H1 (cell line): Measurements from ENCODE around the gene IFNK. TPM values are rescaled to one million over a fixed set of nuclear protein-coding genes. Genes with fewer than 3 reads are reported as not detected.

Experiments used
- polyA plus RNA-seq, 7 experiments: library from polyadenylated mRNA; depleted of rRNA in 3 of 7; stranded (reverse) in 5 of 7; unstranded in 2 of 7; fragments of >200 nt in 5 of 7; fragments of 200-250 nt in 2 of 7; gene quantifications; 1 replicate in 5 of 7; 2 replicates in 1 of 7; 4 replicates in 1 of 7; pipeline versions ENCODE4 v1.2.1 to v1.2.3, GENCODE V29; 2011 to 2013; ENCODE audit warnings: missing spikeins in 2 of 7, mixed read lengths in 2 of 7
- total RNA-seq: library from RNA; stranded (reverse); fragmentation: NEBNext Ultra II Directional; extraction: Animal tissue kit (Norgen Biotek cat#: 25700); gene quantifications from 2 replicates; pipeline ENCODE4 v1.2.1, GENCODE V29; 2021
- TF ChIP-seq, protein P1 (sequence below): IDR thresholded peaks from 2 replicates; pipeline ENCODE4 v1.6.1; 2011; ENCODE audit warnings: low read depth, mild to moderate bottlenecking, low read length; ENCODE audit not compliant: insufficient read depth

Gene IFNK
- total and polyA plus RNA-seq, 2 of the 8 experiments (the other 6 are each of a cell fraction or from before 2014, with no cell fraction given): not detected

DNA sequence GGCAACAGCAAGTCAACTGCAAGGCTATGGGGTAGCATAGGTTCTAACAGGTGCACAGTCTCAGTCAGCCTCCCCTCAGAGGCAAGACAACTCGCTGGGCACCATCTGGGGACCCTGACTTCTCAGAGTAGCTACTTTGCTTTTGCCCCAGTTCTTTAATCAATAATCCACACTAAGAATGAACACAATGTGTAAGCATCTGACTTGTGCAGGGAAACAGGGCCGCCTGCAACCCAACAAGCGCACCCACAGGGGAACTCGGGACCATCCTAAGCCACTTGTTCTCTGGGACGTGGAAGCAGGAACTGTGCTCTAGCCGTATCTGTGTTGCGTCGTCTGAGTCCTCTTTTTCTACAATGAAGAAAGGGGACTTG lies 3.6 kb downstream of the IFNK start (continued):
- TF ChIP-seq, protein P1, sequence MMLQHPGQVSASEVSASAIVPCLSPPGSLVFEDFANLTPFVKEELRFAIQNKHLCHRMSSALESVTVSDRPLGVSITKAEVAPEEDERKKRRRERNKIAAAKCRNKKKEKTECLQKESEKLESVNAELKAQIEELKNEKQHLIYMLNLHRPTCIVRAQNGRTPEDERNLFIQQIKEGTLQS: no peak
